Measurements from ENCODE around the gene DNMT3A. TPM values are rescaled to one million over a fixed set of nuclear protein-coding genes. Genes with fewer than 3 reads are reported as not detected.

DNMT3A gene
- total and polyA plus RNA-seq, 2 of the 8 experiments (the other 6 are each of a cell fraction or from before 2014, with no cell fraction given), result 33.6 to 178 TPM

DNA sequence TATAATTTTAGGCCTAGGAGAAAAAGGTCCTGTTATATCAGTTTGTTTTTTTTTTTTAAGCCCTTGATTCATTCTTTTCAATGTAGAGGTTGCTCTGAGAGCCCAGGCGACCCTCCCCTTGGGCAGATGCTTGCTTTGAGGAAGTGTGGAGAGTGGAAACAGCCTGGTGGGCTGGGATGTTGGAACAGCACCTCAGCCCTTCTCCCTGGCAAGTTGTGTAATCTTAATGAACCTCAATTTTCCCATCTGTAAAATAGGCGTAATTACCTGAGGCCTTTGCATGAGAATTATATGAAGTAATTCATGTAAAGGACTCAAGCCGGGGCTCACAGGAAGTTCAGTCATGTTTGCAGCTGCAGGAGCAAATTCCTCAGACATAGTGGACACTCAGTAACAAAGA, 123.6 kb downstream of the DNMT3A start:
- no peak overlapping the region for H3K14ac ChIP-seq (ENCODE audit: insufficient read length)
- peaks cover 0 to 4% (median 2%) of the 10 kb centered on the region in 4 experiments; a peak in 3 of 7 replicates for H3K4me1 ChIP-seq (replicated peaks in 1 of 4; ENCODE audit: control insufficient read depth in 3 of 4, insufficient read depth in 4 of 4, low read length in 3 of 4)
- no peak for FAIRE-seq
- H3K23ac ChIP-seq (ENCODE audit: insufficient read length), result no peak overlapping the region
- no peak overlapping the region for H3K9ac ChIP-seq (replicated peaks in 1 of 4; ENCODE audit: extremely low read depth in 1 of 4, low read depth in 3 of 4, low read length in 3 of 4)
- H4K8ac ChIP-seq (ENCODE audit: extremely low read depth, insufficient read depth, low read length), result no peak overlapping the region
- H4K20me1 ChIP-seq (replicated peaks in 1 of 2; ENCODE audit: control insufficient read depth in 1 of 2, insufficient read depth in 2 of 2, low read length in 2 of 2), result peaks cover 0 to 1% of the 10 kb centered on the region in 2 experiments
- H2BK12ac ChIP-seq (ENCODE audit: low read depth, low read length), result no peak overlapping the region
- H3K9me3 ChIP-seq (ENCODE audit: insufficient read depth in 2 of 2, low read depth in 1 of 2, low read length in 1 of 2), result no peaks in the 10 kb centered on the region
- H2AK5ac ChIP-seq (ENCODE audit: low read depth, low read length), result no peak overlapping the region
- H3K27me3 ChIP-seq (replicated peaks in 1 of 4; ENCODE audit: control insufficient read depth in 3 of 4, extremely low read depth in 1 of 4, insufficient read depth in 3 of 4, low read length in 3 of 4), result no peaks in the 10 kb centered on the region
- H2BK5ac ChIP-seq (ENCODE audit: low read depth, low read length), result no peak overlapping the region
- no peak overlapping the region for H2AFZ ChIP-seq (ENCODE audit: low read length)
- no peak overlapping the region for H4K5ac ChIP-seq (ENCODE audit: insufficient read length, low read depth, low read length)
- H3K4ac ChIP-seq (replicated peaks; ENCODE audit: insufficient read length, low read depth, low read length), result no peak overlapping the region
- no peak overlapping the region for H3K4me2 ChIP-seq (ENCODE audit: insufficient read depth in 1 of 2, low read depth in 2 of 2, low read length in 2 of 2)
- no peak overlapping the region for H2BK120ac ChIP-seq (replicated peaks; ENCODE audit: low read depth, low read length)
- H3K27ac ChIP-seq (ENCODE audit: low read depth, low read length), result no peak overlapping the region
- CTCF ChIA-PET (ENCODE audit: partially characterized antibody), result interaction anchor here (0.9 to 5.2 kb wide), 2 partner anchors 10 to 389 kb away, joined by 3 to 34 read pairs; no protein-coding TSS in a partner anchor
- TF ChIP-seq KDM1A (IDR thresholded peaks at IDR 0.05; ENCODE audit: borderline replicate concordance, low read length), result peak; percentile 73
- TF ChIP-seq JUND (IDR thresholded peaks at IDR 0.05; ENCODE audit: low read length), result no peak
- H3K56ac ChIP-seq (replicated peaks; ENCODE audit: insufficient read length, low read depth, low read length), result no peak overlapping the region
- WGBS, 2 experiments (ENCODE audit: extremely low coverage in 1 of 2, insufficient coverage in 1 of 2, insufficient read length in 1 of 2, insufficient replicate concordance in 2 of 2, low coverage in 1 of 2, low lambda C conversion rate in 2 of 2, missing lambda C conversion rate in 1 of 2), result 88% methylated on average over 3 of the region's 3 CpGs; no CpG with 5 or more reads in 1 of the 2 experiments
- no peak overlapping the region for H3K18ac ChIP-seq (ENCODE audit: extremely low read depth, low read length)
- peaks cover 3% of the 10 kb centered on the region for H3K23me2 ChIP-seq (ENCODE audit: low read depth, low read length)
- POLR2A ChIA-PET (ENCODE audit: partially characterized antibody), result interaction anchor here (2.0 to 5.8 kb wide), 2 partner anchors 13 to 32 kb away, joined by 4 to 44 read pairs; no protein-coding TSS in a partner anchor
- H2BK15ac ChIP-seq (ENCODE audit: low read length), result no peak overlapping the region
- DNase-seq (ENCODE audit: low read depth in 1 of 2, low spot score in 2 of 2), result no peak
- no peaks in the 10 kb centered on the region for H3K79me2 ChIP-seq (ENCODE audit: control insufficient read depth in 1 of 2, insufficient read depth in 2 of 2, low read length in 2 of 2)
- no peak overlapping the region for H2BK20ac ChIP-seq (ENCODE audit: low read length)
- H3K36me3 ChIP-seq (ENCODE audit: control insufficient read depth in 2 of 4, insufficient read depth in 4 of 4, low read length in 3 of 4), result no peaks in the 10 kb centered on the region
- H3K79me1 ChIP-seq (ENCODE audit: low read depth, low read length), result no peaks in the 10 kb centered on the region
- no peak overlapping the region for H4K91ac ChIP-seq (replicated peaks; ENCODE audit: insufficient read length, low read length)
- H3K4me3 ChIP-seq (ENCODE audit: extremely low read depth in 1 of 4, insufficient read depth in 2 of 4, low read depth in 3 of 4, low read length in 4 of 4), result no peak overlapping the region
